Ishikawa (cell line): Measurements from ENCODE around the gene GDPD4.

Experiments
- CEBPB ChIP-seq: IDR thresholded peaks from 2 replicates; pipeline ENCODE4 v1.6.1; 2012
- EGR1 ChIP-seq: IDR thresholded peaks from 2 replicates; pipeline ENCODE4 v1.6.1; 2012
- EP300 ChIP-seq: IDR thresholded peaks from 2 replicates; pipeline ENCODE4 v1.6.1; 2012; ENCODE audit warnings: borderline replicate concordance
- FOXM1 ChIP-seq: IDR thresholded peaks from 2 replicates; pipeline ENCODE4 v1.6.1; 2012; ENCODE audit warnings: low read depth, borderline replicate concordance
- NFIC ChIP-seq: IDR thresholded peaks from 2 replicates; pipeline ENCODE4 v1.6.1; 2012
- RAD21 ChIP-seq: IDR thresholded peaks from 2 replicates; pipeline ENCODE4 v1.6.1; 2012; ENCODE audit warnings: low read depth
- REST ChIP-seq: IDR thresholded peaks from 2 replicates; pipeline ENCODE4 v1.6.1; 2012; ENCODE audit warnings: low read depth, mild to moderate bottlenecking
- TCF12 ChIP-seq: IDR thresholded peaks from 2 replicates; pipeline ENCODE4 v1.6.1; 2012; ENCODE audit warnings: low read depth
- TEAD4 ChIP-seq: IDR thresholded peaks from 2 replicates; pipeline ENCODE4 v1.6.1; 2012
- YY1 ChIP-seq: IDR thresholded peaks from 2 replicates; pipeline ENCODE4 v1.6.1; 2012; ENCODE audit warnings: low read depth
- TF ChIP-seq, protein P1 (sequence below): IDR thresholded peaks from 2 replicates; pipeline ENCODE4 v1.6.1; 2012

DNA sequence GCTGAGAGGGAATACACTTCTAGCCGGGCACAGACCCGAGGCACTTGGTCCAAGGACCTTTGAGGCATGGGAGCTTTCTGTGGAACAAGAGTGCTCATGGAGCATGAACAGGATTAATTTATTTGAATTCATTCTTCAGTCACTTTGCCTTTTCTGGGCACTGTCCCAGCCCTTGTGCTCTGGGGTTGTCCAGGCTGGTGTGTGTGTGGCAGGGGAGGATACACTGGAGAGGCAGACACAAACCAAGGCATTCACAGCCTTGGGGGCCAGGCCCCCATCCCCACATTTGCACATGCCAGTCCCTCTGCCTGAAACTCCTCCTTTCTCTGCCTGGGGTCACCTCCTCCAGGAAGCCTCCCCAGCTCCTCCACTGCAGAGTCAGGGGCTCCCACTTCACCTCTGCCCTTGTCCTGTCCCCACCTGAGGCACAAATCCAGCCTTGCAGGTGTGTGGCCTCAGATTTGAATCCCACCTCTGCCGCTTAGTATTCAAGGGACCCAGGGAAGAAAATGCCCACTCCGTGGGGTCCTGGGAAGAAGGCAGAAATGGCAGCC is 118.0 kb downstream of the GDPD4 start:
- no peak for TF ChIP-seq EGR1
- TF ChIP-seq RAD21: no peak
- no peak for TF ChIP-seq TCF12
- no peak for TF ChIP-seq EP300
- no peak for TF ChIP-seq REST
- no peak for TF ChIP-seq FOXM1
- TF ChIP-seq TEAD4: no peak
- TF ChIP-seq, protein P1, sequence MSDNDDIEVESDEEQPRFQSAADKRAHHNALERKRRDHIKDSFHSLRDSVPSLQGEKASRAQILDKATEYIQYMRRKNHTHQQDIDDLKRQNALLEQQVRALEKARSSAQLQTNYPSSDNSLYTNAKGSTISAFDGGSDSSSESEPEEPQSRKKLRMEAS: no peak
- no peak for TF ChIP-seq YY1
- no peak for TF ChIP-seq CEBPB
- no peak for TF ChIP-seq NFIC
